HepG2 (cell line): ENCODE data around the gene MAP2K3. TPM values are rescaled to one million over a fixed set of nuclear protein-coding genes. Genes with fewer than 3 reads are reported as not detected.

Source experiments
- GABPA ChIP-seq, 2 experiments: IDR thresholded peaks; 2 replicates each; pipeline ENCODE4 v1.6.1; 2011 to 2016; ENCODE audit warnings: low read depth in 2 of 2, low read length in 1 of 2, missing biosample characterization in 1 of 2, missing genetic modification characterization in 1 of 2
- GPN1 ChIP-seq: sonication (generic); formaldehyde crosslinking; IDR thresholded peaks from 2 replicates; pipeline ENCODE4 v1.5.1; 2020; ENCODE audit warnings: missing genetic modification reagents, borderline replicate concordance
- NR2F6 ChIP-seq, 2 experiments: IDR thresholded peaks; 2 replicates each; pipeline ENCODE4 v1.6.1; 2016; ENCODE audit warnings: antibody characterized with exemption in 1 of 2, mild to moderate bottlenecking in 1 of 2
- POGK ChIP-seq: sonication (generic); formaldehyde crosslinking; conservative IDR thresholded peaks from 2 replicates; pipeline ENCODE4 v1.8.0; 2022; ENCODE audit warnings: mild to moderate bottlenecking, moderate library complexity, missing genetic modification reagents
- ZNF142 ChIP-seq: sonication (generic); formaldehyde crosslinking; IDR thresholded peaks from 2 replicates; pipeline ENCODE4 v1.4.0; 2020; ENCODE audit warnings: missing genetic modification reagents
- ZNF75D ChIP-seq: sonication (generic); formaldehyde crosslinking; IDR thresholded peaks from 2 replicates; pipeline ENCODE4 v1.8.1; 2023; ENCODE audit warnings: missing genetic modification reagents, mild to moderate bottlenecking, borderline replicate concordance
- polyA plus RNA-seq, 8 experiments: library from polyadenylated mRNA; depleted of rRNA in 3 of 8; stranded (reverse) in 7 of 8; unstranded in 1 of 8; fragments of >200 nt; fragmentation: Illumina TruSeq in 4 of 8; extraction: Trizol in 4 of 8; gene quantifications; 2 replicates each; pipeline versions ENCODE4 v1.2.1 to v1.2.3, GENCODE V29; 2011 to 2016; ENCODE audit warnings: low read depth in 4 of 8, missing spikeins in 1 of 8, mixed read lengths in 1 of 8; ENCODE audit not compliant: insufficient read depth in 1 of 8
- total RNA-seq, 5 experiments: library from RNA; depleted of rRNA; stranded (reverse); fragments of >200 nt; fragmentation: Illumina TruSeq; extraction: Trizol; gene quantifications; 2 replicates each; pipeline ENCODE4 v1.2.3, GENCODE V29; 2016; ENCODE audit warnings: low read depth in 1 of 5

Gene MAP2K3
- total and polyA plus RNA-seq, 2 of the 13 experiments (the other 11 are each of a cell fraction or from before 2014, with no cell fraction given): 20.5 to 27.4 TPM

DNA sequence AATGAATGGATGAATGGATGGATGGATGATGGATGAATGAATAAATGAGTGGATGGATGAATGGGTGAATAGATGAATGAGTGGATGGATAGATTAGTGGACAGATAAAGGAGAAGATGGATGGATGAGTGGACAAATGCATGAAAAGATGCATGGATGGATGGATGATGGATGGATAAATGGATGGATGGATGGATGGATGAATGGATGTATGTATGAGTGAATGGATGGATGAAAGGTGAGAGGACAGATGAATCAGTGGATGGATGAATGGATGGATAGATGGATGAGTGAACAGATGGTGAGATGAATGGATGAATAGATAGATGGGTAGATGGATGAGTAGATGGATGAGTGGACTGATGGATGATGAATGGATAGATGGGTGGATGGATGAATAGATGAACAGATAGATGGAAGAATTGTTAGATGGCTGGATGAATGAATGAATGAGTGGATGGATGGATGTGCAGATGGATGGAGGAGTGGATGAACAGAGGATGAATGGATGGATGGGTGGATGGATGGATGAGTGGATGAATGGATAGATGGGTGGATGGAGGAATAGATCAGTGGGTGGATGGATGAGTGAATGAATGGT is 77.9 kb downstream of the MAP2K3 start (continued):
- TF ChIP-seq POGK (CRISPR knock-in tag) (no peak), GPN1 (CRISPR knock-in tag) (no peak), GABPA (IDR thresholded peaks at IDR 0.05; ENCODE audit: low read depth, low read length) (no peak), GABPA (CRISPR knock-in tag; IDR thresholded peaks at IDR 0.05; ENCODE audit: low read depth) (no peak), NR2F6 (IDR thresholded peaks at IDR 0.05) (no peak), NR2F6 (CRISPR knock-in tag; IDR thresholded peaks at IDR 0.05) (no peak), ZNF142 (CRISPR knock-in tag) (no peak), ZNF75D (no peak)
